ENCODE measurements around the gene FAU. TPM values are rescaled to one million over a fixed set of nuclear protein-coding genes. Genes with fewer than 3 reads are reported as not detected.
"Not testable (repeated sequence)": the region's sequence is repeated elsewhere in the genome, so short reads cannot be mapped to it uniquely, and the experiment has no call there.

The FAU gene
- total and polyA plus RNA-seq, 2 donors: 177 to 1,282 TPM

GRCh38 chr11:65151331-65151899 lies 29.5 kb upstream of the FAU start:
- WGBS: 62% methylated on average over 3 of the region's 3 CpGs
- H3K27ac ChIP-seq (ENCODE audit: low read depth): no peak overlapping the region
- H3K36me3 ChIP-seq (ENCODE audit: insufficient read depth): no peaks in the 10 kb centered on the region
- no peak overlapping the region for H3K4me3 ChIP-seq (ENCODE audit: low read depth, low read length)
- DNase-seq (ENCODE audit: extremely low spot score): no peak
- H3K4me1 ChIP-seq (ENCODE audit: insufficient read depth): peaks cover 2% of the 10 kb centered on the region

GRCh38 chr11:65150509-65151299 lies 28.8 kb upstream of the FAU start:
- no peak overlapping the region for H3K4me3 ChIP-seq (ENCODE audit: low read depth, low read length)
- H3K4me1 ChIP-seq (ENCODE audit: insufficient read depth): peaks cover 2% of the 10 kb centered on the region
- H3K36me3 ChIP-seq (ENCODE audit: insufficient read depth): no peaks in the 10 kb centered on the region
- peak; percentile 60 for DNase-seq (ENCODE audit: extremely low spot score)
- no peak overlapping the region for H3K27ac ChIP-seq (ENCODE audit: low read depth)
- 18% methylated on average over 12 of the region's 12 CpGs for WGBS

GRCh38 chr11:65150131-65150508 lies 28.2 kb upstream of the FAU start:
- H3K4me1 ChIP-seq (ENCODE audit: insufficient read depth); DNase-seq (ENCODE audit: extremely low spot score); H3K36me3 ChIP-seq (ENCODE audit: insufficient read depth); H3K4me3 ChIP-seq (ENCODE audit: low read depth, low read length); H3K27ac ChIP-seq (ENCODE audit: low read depth): not testable (repeated sequence)
- WGBS: 68% methylated on average over 10 of the region's 10 CpGs

GRCh38 chr11:65148657-65149056 lies 26.7 kb upstream of the FAU start:
- WGBS: 88% methylated on average over 5 of the region's 5 CpGs
- H3K36me3 ChIP-seq (ENCODE audit: insufficient read depth): no peaks in the 10 kb centered on the region
- H3K4me1 ChIP-seq (ENCODE audit: insufficient read depth): peaks cover 2% of the 10 kb centered on the region
- H3K27ac ChIP-seq (ENCODE audit: low read depth): no peak overlapping the region
- no peak overlapping the region for H3K4me3 ChIP-seq (ENCODE audit: low read depth, low read length)
- no peak for DNase-seq (ENCODE audit: extremely low spot score)

GRCh38 chr11:65147352-65148075 lies 25.6 kb upstream of the FAU start:
- H3K36me3 ChIP-seq (ENCODE audit: insufficient read depth): no peaks in the 10 kb centered on the region
- H3K27ac ChIP-seq (ENCODE audit: low read depth): no peak overlapping the region
- H3K4me3 ChIP-seq (ENCODE audit: low read depth, low read length): no peak overlapping the region
- DNase-seq (ENCODE audit: extremely low spot score): no peak
- WGBS: 78% methylated on average over 2 of the region's 2 CpGs
- H3K4me1 ChIP-seq (ENCODE audit: insufficient read depth): peaks cover 2% of the 10 kb centered on the region

GRCh38 chr11:65141896-65142494 lies 20.1 kb upstream of the FAU start:
- Histone ChIP-seq H3K27ac (ENCODE audit: low read depth) (no peak overlapping the region), H3K4me1 (ENCODE audit: insufficient read depth) (peaks cover 2% of the 10 kb centered on the region), H3K4me3 (ENCODE audit: low read depth, low read length) (no peak overlapping the region), H3K36me3 (ENCODE audit: insufficient read depth) (no peaks in the 10 kb centered on the region)
- no peak for DNase-seq (ENCODE audit: extremely low spot score)
- 81% methylated on average over 7 of the region's 7 CpGs for WGBS

GRCh38 chr11:65136515-65137096 lies 14.7 kb upstream of the FAU start:
- no peaks in the 10 kb centered on the region for H3K4me1 ChIP-seq (ENCODE audit: insufficient read depth)
- 85% methylated on average over 15 of the region's 15 CpGs for WGBS
- no peaks in the 10 kb centered on the region for H3K36me3 ChIP-seq (ENCODE audit: insufficient read depth)
- no peak overlapping the region for H3K4me3 ChIP-seq (ENCODE audit: low read depth, low read length)
- no peak for DNase-seq (ENCODE audit: extremely low spot score)
- no peak overlapping the region for H3K27ac ChIP-seq (ENCODE audit: low read depth)

- peaks cover 4% of the 10 kb centered on the region for H3K36me3 ChIP-seq (ENCODE audit: insufficient read depth)
- H3K4me1 ChIP-seq (ENCODE audit: insufficient read depth): no peaks in the 10 kb centered on the region
- WGBS: 46% methylated on average over 11 of the region's 11 CpGs
- DNase-seq (ENCODE audit: extremely low spot score): no peak
- H3K4me3 ChIP-seq (ENCODE audit: low read depth, low read length): peak overlapping the region; percentile 87
- H3K27ac ChIP-seq (ENCODE audit: low read depth): peak overlapping the region; percentile 62
Measured at GRCh38 chr11:65135633-65136145, 13.8 kb upstream of the FAU start.

- Histone ChIP-seq H3K4me1 (ENCODE audit: insufficient read depth) (no peaks in the 10 kb centered on the region), H3K4me3 (ENCODE audit: low read depth, low read length) (peak overlapping the region; percentile 87), H3K27ac (ENCODE audit: low read depth) (peak overlapping the region; percentile 94), H3K36me3 (ENCODE audit: insufficient read depth) (peaks cover 4% of the 10 kb centered on the region)
- WGBS: 2% methylated on average over 24 of the region's 24 CpGs
- peak; percentile 95 for DNase-seq (ENCODE audit: extremely low spot score)
Measured at GRCh38 chr11:65134952-65135632, 13.2 kb upstream of the FAU start.

- Histone ChIP-seq H3K4me3 (ENCODE audit: low read depth, low read length) (peak within 1 kb of the TSS; percentile 87), H3K4me1 (ENCODE audit: insufficient read depth) (no peaks in the 10 kb centered on the region), H3K36me3 (ENCODE audit: insufficient read depth) (peaks cover 11% of the 10 kb centered on the region), H3K27ac (ENCODE audit: low read depth) (peak within 1 kb of the TSS; percentile 94)
- WGBS: under 1% methylated on average over 60 of the region's 60 CpGs
- no peak for DNase-seq (ENCODE audit: extremely low spot score)
Measured at GRCh38 chr11:65134240-65134951, 12.5 kb upstream of the FAU start, which contains the start of gene SYVN1. TSS of gene SYVN1 (minus strand) at chr11:65134519. CDS start at chr11:65133601, 918 bp downstream.

- WGBS: 1% methylated on average over 20 of the region's 20 CpGs
- Histone ChIP-seq H3K4me1 (ENCODE audit: insufficient read depth) (no peaks in the 10 kb centered on the region), H3K27ac (ENCODE audit: low read depth) (peak overlapping the region; percentile 94), H3K4me3 (ENCODE audit: low read depth, low read length) (peak overlapping the region; percentile 87), H3K36me3 (ENCODE audit: insufficient read depth) (peaks cover 11% of the 10 kb centered on the region)
- no peak for DNase-seq (ENCODE audit: extremely low spot score)
Measured at GRCh38 chr11:65133724-65134123, 11.8 kb upstream of the FAU start.

GRCh38 chr11:65132988-65133700 lies 11.2 kb upstream of the FAU start:
- Histone ChIP-seq H3K27ac (ENCODE audit: low read depth) (no peak overlapping the region), H3K4me3 (ENCODE audit: low read depth, low read length) (peak overlapping the region; percentile 87), H3K4me1 (ENCODE audit: insufficient read depth) (no peaks in the 10 kb centered on the region), H3K36me3 (ENCODE audit: insufficient read depth) (peaks cover 11% of the 10 kb centered on the region)
- WGBS: 41% methylated on average over 18 of the region's 18 CpGs
- no peak for DNase-seq (ENCODE audit: extremely low spot score)
